Measurements from ENCODE around the gene INMT.

The INMT gene

GRCh38 chr7:30751696-30752273, at the start of gene INMT:
Gene INMT, plus strand, starts transcription at chr7:30752135. Its CDS starts 16 bp downstream, at chr7:30752151.
- Mint-ChIP-seq H3K36me3 (ENCODE audit: low read depth) (no peaks in the 10 kb centered on the region), H3K4me3 (no peak within 1 kb of the TSS), H3K4me1 (ENCODE audit: low read depth) (no peaks in the 10 kb centered on the region), H3K27me3 (no peaks in the 10 kb centered on the region), H3K9me3 (no peaks in the 10 kb centered on the region), H3K27ac (no peak within 1 kb of the TSS)
- intact Hi-C loops (cut with micrococcal nuclease) = no loop called here

GRCh38 chr7:30702200-30702599, 49.7 kb upstream of the INMT start:
- Mint-ChIP-seq H3K36me3 (ENCODE audit: low read depth) (no peaks in the 10 kb centered on the region), H3K27ac (no peak overlapping the region), H3K9me3 (no peaks in the 10 kb centered on the region), H3K4me3 (no peak overlapping the region), H3K4me1 (ENCODE audit: low read depth) (no peaks in the 10 kb centered on the region), H3K27me3 (peaks cover 3% of the 10 kb centered on the region)
- intact Hi-C loops (cut with micrococcal nuclease) = no loop called here

DNA sequence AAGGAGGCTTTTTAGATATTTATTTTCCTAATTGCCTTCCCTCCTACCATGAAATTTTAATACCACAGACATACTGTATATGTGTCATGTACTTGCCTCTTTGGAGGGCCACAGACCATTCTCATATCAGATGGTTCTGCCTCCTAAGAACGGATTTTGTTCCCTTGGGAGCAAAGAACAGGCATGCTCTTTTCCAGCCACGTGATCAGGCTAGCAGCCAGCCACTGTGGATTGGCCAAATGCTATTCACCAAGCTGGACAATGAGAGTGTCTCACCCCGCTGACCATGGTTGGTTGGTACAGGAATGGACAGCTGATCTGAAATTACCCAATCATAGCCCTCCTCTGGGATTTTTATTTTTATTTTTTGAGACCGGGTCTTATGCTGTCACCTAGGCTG, 48.2 kb upstream of the INMT start:
- Mint-ChIP-seq H3K4me1 (ENCODE audit: low read depth) (no peaks in the 10 kb centered on the region), H3K27me3 (peaks cover 3% of the 10 kb centered on the region), H3K4me3 (no peak overlapping the region), H3K27ac (no peak overlapping the region), H3K9me3 (no peaks in the 10 kb centered on the region), H3K36me3 (ENCODE audit: low read depth) (no peaks in the 10 kb centered on the region)
- intact Hi-C loops (cut with micrococcal nuclease) = no loop called here

GRCh38 chr7:30705008-30705407, 46.9 kb upstream of the INMT start:
- no peaks in the 10 kb centered on the region for H3K4me1 Mint-ChIP-seq (ENCODE audit: low read depth)
- no peak overlapping the region for H3K27ac Mint-ChIP-seq
- H3K9me3 Mint-ChIP-seq = no peaks in the 10 kb centered on the region
- intact Hi-C loops (cut with micrococcal nuclease) = no loop called here
- H3K4me3 Mint-ChIP-seq = no peak overlapping the region
- H3K36me3 Mint-ChIP-seq (ENCODE audit: low read depth) = no peaks in the 10 kb centered on the region
- peaks cover 3% of the 10 kb centered on the region for H3K27me3 Mint-ChIP-seq

DNA sequence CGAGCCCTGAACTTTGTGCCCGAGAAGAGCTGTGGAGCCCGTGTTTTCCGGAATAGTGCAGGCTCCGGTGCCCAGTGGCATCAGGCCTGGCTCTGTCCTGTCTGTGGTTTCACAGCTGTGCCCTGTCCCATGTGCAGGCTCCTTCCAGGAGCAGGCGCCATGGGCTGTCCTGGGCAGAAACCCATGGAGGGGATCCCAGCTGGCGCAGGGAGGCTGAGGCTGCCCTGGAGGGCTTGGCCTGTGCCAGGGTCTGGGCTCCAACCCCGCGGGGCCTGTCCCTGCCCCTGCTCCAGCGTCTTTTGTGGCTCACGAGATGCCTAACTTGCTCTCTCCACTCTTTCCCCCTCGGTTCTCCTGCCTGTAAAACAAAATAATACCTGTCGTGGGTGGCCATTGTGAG, 46.3 kb upstream of the INMT start:
- Mint-ChIP-seq H3K27ac (no peak overlapping the region), H3K27me3 (peaks cover 3% of the 10 kb centered on the region), H3K9me3 (no peaks in the 10 kb centered on the region), H3K4me1 (ENCODE audit: low read depth) (no peaks in the 10 kb centered on the region), H3K36me3 (ENCODE audit: low read depth) (no peaks in the 10 kb centered on the region), H3K4me3 (no peak overlapping the region)
- intact Hi-C loops (cut with micrococcal nuclease) = no loop called here

- no peaks in the 10 kb centered on the region for H3K4me1 Mint-ChIP-seq (ENCODE audit: low read depth)
- H3K4me3 Mint-ChIP-seq = no peak overlapping the region
- H3K27me3 Mint-ChIP-seq = no peaks in the 10 kb centered on the region
- H3K36me3 Mint-ChIP-seq (ENCODE audit: low read depth) = no peaks in the 10 kb centered on the region
- H3K9me3 Mint-ChIP-seq = no peaks in the 10 kb centered on the region
- intact Hi-C loops (cut with micrococcal nuclease) = no loop called here
- no peak overlapping the region for H3K27ac Mint-ChIP-seq
Observed at GRCh38 chr7:30706316-30706715, 45.6 kb upstream of the INMT start.

DNA sequence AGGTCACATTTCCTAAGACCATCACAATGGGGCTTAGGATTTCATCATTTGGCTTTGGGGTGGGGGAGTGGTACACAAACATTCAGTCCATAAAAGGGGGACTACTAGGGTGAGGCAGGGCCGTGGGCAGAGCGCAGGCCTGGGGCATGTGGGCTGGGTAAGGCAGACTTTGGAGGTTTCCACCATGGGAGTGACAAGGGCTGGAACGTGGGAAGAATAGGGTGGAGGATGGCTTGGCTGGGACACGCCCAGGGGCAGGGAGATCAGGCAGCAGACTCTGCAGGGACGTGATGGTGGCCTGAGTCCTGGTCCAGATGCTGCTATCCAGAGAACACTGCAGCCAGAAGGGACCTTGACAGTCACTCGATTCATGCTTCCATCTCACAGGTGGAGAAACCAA, 45.0 kb upstream of the INMT start:
- Mint-ChIP-seq H3K4me1 (ENCODE audit: low read depth) (no peaks in the 10 kb centered on the region), H3K9me3 (no peaks in the 10 kb centered on the region), H3K27ac (no peak overlapping the region), H3K36me3 (ENCODE audit: low read depth) (no peaks in the 10 kb centered on the region), H3K27me3 (no peaks in the 10 kb centered on the region), H3K4me3 (no peak overlapping the region)
- intact Hi-C loops (cut with micrococcal nuclease) = no loop called here

GRCh38 chr7:30707391-30708357, 44.3 kb upstream of the INMT start:
- Mint-ChIP-seq H3K27me3 (no peaks in the 10 kb centered on the region), H3K9me3 (no peaks in the 10 kb centered on the region), H3K27ac (no peak overlapping the region), H3K4me3 (no peak overlapping the region), H3K4me1 (ENCODE audit: low read depth) (no peaks in the 10 kb centered on the region), H3K36me3 (ENCODE audit: low read depth) (no peaks in the 10 kb centered on the region)
- intact Hi-C loops (cut with micrococcal nuclease) = no loop called here

DNA sequence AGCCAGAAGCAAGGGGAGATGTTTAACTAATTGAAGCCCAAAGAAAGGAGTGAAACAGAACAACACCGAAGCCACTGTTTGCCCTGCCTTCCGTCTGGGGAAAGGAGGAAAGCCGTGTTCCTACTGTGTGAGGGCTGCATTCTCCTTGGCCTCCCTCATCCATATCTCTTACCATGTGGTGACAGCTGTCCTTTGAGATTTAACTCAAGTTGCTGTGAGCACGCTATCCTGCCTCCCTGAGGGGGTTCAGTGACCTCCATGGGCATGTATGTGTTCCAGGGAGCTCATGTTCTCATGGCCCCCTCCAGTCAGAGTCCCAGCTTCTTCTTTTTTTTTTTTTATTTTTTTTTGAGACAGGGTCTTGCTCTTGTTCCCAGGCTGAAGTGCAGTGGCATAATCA, 43.5 kb upstream of the INMT start:
- intact Hi-C loops (cut with micrococcal nuclease) = no loop called here
- H3K27ac Mint-ChIP-seq = no peak overlapping the region
- no peaks in the 10 kb centered on the region for H3K4me1 Mint-ChIP-seq (ENCODE audit: low read depth)

GRCh38 chr7:30708983-30709382, 43.0 kb upstream of the INMT start:
- H3K36me3 Mint-ChIP-seq (ENCODE audit: low read depth) = no peaks in the 10 kb centered on the region
- no peak overlapping the region for H3K27ac Mint-ChIP-seq
- H3K9me3 Mint-ChIP-seq = no peaks in the 10 kb centered on the region
- intact Hi-C loops (cut with micrococcal nuclease) = no loop called here
- no peaks in the 10 kb centered on the region for H3K4me1 Mint-ChIP-seq (ENCODE audit: low read depth)
- H3K4me3 Mint-ChIP-seq = no peak overlapping the region
- H3K27me3 Mint-ChIP-seq = no peaks in the 10 kb centered on the region

More for the DNA sequence above, 43.5 kb upstream of the INMT start:
- Mint-ChIP-seq H3K4me3 (no peak overlapping the region), H3K9me3 (no peaks in the 10 kb centered on the region), H3K36me3 (ENCODE audit: low read depth) (no peaks in the 10 kb centered on the region), H3K27me3 (no peaks in the 10 kb centered on the region)

- Mint-ChIP-seq H3K36me3 (ENCODE audit: low read depth) (no peaks in the 10 kb centered on the region), H3K27ac (no peak overlapping the region), H3K9me3 (no peaks in the 10 kb centered on the region), H3K4me3 (no peak overlapping the region), H3K4me1 (ENCODE audit: low read depth) (no peaks in the 10 kb centered on the region), H3K27me3 (no peaks in the 10 kb centered on the region)
- intact Hi-C loops (cut with micrococcal nuclease) = no loop called here
Observed at GRCh38 chr7:30709549-30709948, 42.4 kb upstream of the INMT start.

GRCh38 chr7:30710669-30711068, 41.3 kb upstream of the INMT start:
- no peaks in the 10 kb centered on the region for H3K36me3 Mint-ChIP-seq (ENCODE audit: low read depth)
- no peak overlapping the region for H3K27ac Mint-ChIP-seq
- no peak overlapping the region for H3K4me3 Mint-ChIP-seq
- no peaks in the 10 kb centered on the region for H3K27me3 Mint-ChIP-seq
- no peaks in the 10 kb centered on the region for H3K9me3 Mint-ChIP-seq
- H3K4me1 Mint-ChIP-seq (ENCODE audit: low read depth) = no peaks in the 10 kb centered on the region
- intact Hi-C loops (cut with micrococcal nuclease) = no loop called here

DNA sequence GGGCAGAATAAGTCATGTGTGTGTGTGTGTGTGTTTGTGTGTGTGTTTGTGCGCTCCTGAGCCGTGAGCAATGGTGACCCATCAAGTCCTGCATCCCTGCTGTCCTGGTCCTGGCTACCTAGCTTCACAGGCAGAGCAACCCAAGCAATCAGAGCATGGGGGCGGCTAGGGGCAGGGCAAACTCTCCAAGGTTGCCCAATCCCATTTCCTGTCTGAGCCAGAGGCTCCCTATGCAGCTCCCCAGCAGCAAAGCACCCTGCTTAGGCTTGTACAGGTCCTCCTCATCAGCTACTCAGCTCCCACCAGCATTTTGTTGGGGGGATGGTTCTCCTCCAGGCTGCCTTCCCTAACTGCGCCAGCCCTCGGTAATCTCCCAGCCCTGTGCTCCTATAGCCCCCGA, 38.5 kb upstream of the INMT start:
- H3K27ac Mint-ChIP-seq = no peak overlapping the region
- no peaks in the 10 kb centered on the region for H3K4me1 Mint-ChIP-seq (ENCODE audit: low read depth)
- intact Hi-C loops (cut with micrococcal nuclease) = no loop called here
- peaks cover 17% of the 10 kb centered on the region for H3K9me3 Mint-ChIP-seq
- no peak overlapping the region for H3K4me3 Mint-ChIP-seq
- H3K27me3 Mint-ChIP-seq = no peaks in the 10 kb centered on the region
- H3K36me3 Mint-ChIP-seq (ENCODE audit: low read depth) = no peaks in the 10 kb centered on the region

- Mint-ChIP-seq H3K4me3 (no peak overlapping the region), H3K27me3 (no peaks in the 10 kb centered on the region), H3K27ac (no peak overlapping the region), H3K4me1 (ENCODE audit: low read depth) (no peaks in the 10 kb centered on the region), H3K36me3 (ENCODE audit: low read depth) (no peaks in the 10 kb centered on the region), H3K9me3 (peaks cover 25% of the 10 kb centered on the region)
- intact Hi-C loops (cut with micrococcal nuclease) = no loop called here
Observed at GRCh38 chr7:30714129-30714528, 37.8 kb upstream of the INMT start.

Measured in dendritic cell treated with granulocyte-macrophage colony-stimulating factor and Interleukin-4, amounts not matched to agents 40 ng/mL and 50 ng/mL, for 4 days (primary cell).